Measurements from ENCODE around the gene C1orf141.
"Not testable (repeated sequence)": the region's sequence is repeated elsewhere in the genome, so short reads cannot be mapped to it uniquely, and the experiment has no call there.

Gene C1orf141

GRCh38 chr1:67144696-67145095, 9.9 kb upstream of the C1orf141 start:
- Histone ChIP-seq H3K27ac (no peak overlapping the region), H3K4me3 (no peak overlapping the region)

- Histone ChIP-seq H3K27ac (no peak overlapping the region), H3K4me3 (no peak overlapping the region)
Measured at GRCh38 chr1:67143966-67144365, 9.2 kb upstream of the C1orf141 start.

- Histone ChIP-seq H3K4me3 (no peak overlapping the region), H3K27ac (no peak overlapping the region)
Measured at GRCh38 chr1:67142931-67143330, 8.2 kb upstream of the C1orf141 start.

DNA sequence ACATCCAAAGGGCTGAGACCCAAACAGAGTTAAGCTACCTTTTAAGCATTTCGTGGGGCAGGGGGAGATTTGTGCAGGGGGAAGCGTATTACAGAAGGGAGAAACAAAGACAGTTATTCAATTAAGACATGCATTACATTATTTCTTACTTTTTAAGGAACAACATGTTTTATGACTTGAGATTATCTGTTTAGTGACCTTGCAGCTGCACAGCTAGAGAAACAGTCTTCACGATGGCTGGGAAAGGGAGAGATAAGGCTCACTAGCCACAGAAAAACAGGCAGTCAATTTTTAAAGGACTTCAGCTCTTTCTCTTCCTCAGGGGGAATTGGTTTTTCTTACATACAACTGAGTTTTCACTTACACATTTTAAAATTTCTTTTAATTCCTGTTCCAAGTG, 7.1 kb upstream of the C1orf141 start:
- H3K4me3 ChIP-seq, H3K27ac ChIP-seq: not testable (repeated sequence)

DNA sequence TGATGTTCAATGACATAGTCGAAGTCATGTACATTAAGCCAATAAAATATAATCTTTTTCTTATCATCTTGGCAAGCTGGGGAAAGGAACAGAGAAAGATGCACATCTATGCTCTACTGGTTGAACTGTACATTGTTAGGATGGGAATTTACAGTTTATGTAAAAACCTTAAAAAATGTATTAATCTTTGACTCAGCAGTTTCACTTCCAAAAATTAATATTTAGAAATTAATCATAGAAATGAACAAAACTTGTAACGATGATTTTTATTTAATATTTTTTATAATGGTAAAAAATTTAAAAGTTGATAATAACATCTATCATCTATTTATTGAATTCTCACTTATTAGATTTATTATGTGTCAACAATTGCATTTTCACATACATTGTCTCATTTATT, 5.7 kb upstream of the C1orf141 start:
- no peak overlapping the region for H3K27ac ChIP-seq
- H3K4me3 ChIP-seq, result no peak overlapping the region

DNA sequence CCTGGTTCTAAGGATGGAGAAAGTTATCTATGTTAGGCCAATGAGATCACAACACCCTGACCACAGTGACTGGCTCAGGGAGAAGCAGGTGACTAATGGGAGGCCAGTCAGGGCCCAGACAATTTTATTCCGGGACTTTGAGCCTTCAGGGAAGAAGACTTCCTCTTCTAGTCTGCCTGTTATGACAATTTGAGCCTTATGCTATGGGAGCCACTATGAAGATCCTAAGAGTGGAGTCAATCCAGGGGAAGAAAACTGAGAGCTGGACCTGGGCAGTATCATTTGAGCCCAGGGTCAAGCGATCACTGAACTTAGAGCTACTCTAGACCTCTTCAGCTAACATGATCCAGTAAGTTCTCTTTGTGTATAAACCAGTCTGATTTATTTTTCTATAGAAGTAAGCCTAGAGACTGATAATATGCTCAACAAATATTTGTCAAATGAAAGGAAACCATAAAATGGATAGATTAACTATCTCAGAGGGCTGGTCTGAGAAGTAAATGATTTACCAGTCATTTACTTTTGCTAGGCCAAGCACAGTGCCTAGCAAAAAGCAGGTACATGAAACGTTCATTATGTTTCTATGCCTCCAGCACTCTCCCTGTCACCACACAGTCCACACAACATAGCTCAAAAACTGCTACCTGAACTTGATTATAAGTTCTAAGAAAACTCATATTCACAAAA, 4.2 kb upstream of the C1orf141 start:
- Histone ChIP-seq H3K4me3 (no peak overlapping the region), H3K27ac (no peak overlapping the region)

- Histone ChIP-seq H3K4me3 (no peak overlapping the region), H3K27ac (no peak overlapping the region)
Measured at GRCh38 chr1:67137307-67137753, 2.6 kb upstream of the C1orf141 start.

DNA sequence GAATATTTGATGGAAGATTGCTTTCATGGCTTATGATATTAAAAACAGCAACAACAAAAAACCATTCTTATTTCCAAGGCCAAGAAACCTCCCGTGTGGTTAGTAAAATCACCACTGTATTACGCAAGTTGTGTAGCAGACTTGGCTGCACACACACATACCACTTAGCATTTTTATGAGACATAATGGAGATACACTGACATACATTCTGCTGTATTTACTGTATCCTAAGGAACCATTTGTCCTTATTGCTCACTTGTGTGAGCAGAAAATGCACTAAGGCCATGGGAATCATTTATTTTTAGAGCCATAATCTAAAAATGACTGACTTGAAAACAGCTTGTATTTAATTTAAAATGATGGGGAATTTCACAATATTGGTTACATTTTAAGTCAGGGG, 584 bp upstream of the C1orf141 start:
- H3K4me3 ChIP-seq, result no peak overlapping the region

GRCh38 chr1:67133177-67133576, 1.6 kb downstream of the C1orf141 start:
- Histone ChIP-seq H3K4me3 (no peak overlapping the region), H3K27ac (no peak overlapping the region)

More for the DNA sequence above, 584 bp upstream of the C1orf141 start:
- H3K27ac ChIP-seq, result no peak overlapping the region

GRCh38 chr1:67130673-67131072, 4.1 kb downstream of the C1orf141 start:
- Histone ChIP-seq H3K27ac (no peak overlapping the region), H3K4me3 (no peak overlapping the region)

GRCh38 chr1:67126974-67127373, 7.8 kb downstream of the C1orf141 start:
- H3K4me3 ChIP-seq, result no peak overlapping the region
- no peak overlapping the region for H3K27ac ChIP-seq

GRCh38 chr1:67126111-67126746, 8.5 kb downstream of the C1orf141 start:
- no peak overlapping the region for H3K27ac ChIP-seq
- no peak overlapping the region for H3K4me3 ChIP-seq

DNA sequence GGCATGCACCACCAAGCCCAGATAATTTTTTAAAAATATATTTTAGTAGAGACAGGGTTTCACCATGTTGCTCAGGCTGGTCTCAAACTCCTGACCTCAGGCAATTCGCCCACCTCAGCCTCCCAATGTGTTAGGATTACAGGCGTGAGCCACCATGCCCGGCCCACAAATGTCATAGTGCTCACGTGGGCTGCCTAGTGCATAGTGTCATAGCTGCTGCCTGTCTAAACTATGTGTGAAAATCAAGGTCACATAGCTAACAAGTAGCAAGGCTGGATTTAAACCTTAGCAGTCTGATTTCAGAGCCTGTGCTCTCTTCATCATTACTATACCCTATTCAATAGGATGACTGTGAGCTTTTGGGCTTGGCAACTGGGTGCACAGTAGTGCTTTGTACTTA, 10.3 kb downstream of the C1orf141 start:
- Histone ChIP-seq H3K27ac (no peak overlapping the region), H3K4me3 (no peak overlapping the region)

GRCh38 chr1:67120855-67121619, 13.7 kb downstream of the C1orf141 start:
- Histone ChIP-seq H3K4me3 (no peak overlapping the region), H3K27ac (no peak overlapping the region)

DNA sequence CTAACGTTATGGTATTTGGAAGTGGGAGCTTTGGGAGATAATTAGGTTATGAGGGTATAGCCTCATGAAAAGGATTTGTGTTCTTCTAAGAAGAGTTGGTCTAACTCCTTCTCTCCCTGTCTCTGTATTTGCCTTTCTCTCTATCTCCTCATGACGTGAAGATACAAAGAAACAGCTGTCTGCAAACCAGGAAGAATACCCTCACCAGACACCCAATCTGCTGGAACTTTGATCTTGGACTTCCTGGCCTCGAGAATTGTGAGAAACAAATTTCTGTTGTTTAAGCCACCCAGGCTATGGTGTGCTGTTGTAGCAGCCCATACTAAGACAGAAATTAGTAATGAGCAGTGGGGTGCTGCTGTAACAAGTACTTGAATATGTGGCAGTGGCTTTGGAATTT, 16.1 kb downstream of the C1orf141 start:
- no peak overlapping the region for H3K4me3 ChIP-seq
- H3K27ac ChIP-seq, result no peak overlapping the region

GRCh38 chr1:67118191-67118590, 16.6 kb downstream of the C1orf141 start:
- Histone ChIP-seq H3K4me3 (no peak overlapping the region), H3K27ac (no peak overlapping the region)

DNA sequence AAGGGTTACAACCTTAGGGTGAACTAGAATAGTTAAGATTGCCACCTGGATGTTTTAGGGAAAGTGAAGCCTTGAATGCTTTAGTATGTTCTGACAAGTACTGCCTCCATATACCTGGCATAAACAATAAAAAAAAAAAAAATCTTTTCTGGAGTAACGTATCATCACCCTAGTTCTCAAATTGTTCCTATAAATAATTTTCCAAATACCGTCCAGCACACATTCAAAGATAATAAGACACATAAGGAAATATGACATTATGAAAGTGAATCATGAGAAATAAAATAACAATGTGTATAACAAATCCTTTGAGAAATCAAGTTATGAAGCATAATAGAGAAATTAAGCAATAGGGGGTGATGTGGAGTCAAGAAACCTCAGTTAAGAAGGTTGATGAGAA, 20.6 kb downstream of the C1orf141 start:
- Histone ChIP-seq H3K4me3 (no peak overlapping the region), H3K27ac (no peak overlapping the region)

DNA sequence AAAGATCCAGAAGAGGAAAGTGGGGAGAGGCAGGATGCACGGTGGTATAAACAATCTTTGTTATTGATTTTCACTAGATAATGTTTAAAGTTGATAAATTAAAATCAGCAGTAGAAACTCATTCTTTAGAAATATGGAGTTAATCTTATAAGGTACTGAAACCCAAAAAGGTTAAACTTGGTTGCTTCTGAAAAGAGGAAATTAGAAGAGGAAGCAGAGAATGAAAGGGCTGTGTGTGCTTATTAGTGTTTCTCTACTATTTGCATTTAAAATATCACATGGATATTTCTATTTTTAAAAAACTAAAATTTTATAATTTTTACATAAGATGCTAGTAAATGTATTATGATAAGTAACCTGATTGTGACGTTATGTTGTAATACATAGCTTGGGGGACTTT, 24.4 kb downstream of the C1orf141 start:
- H3K4me3 ChIP-seq, result no peak overlapping the region
- H3K27ac ChIP-seq, result no peak overlapping the region

DNA sequence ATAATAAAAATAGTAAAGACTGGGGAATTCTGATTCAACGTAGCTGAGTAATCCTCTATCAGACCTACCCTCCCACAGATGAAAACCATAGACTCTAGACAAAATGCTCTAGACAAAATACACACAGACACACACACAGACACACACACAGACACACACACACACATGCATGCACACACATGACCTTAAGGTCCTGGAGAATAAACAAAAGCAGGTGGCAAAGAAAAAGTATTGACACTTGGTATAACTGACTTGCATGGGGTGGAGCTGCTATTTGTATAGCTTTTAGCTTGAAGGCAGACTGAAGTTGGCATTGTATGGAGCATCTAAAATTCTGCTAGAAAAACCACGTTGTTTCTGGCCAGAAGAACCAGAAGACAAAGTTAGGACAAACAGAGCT, 29.3 kb downstream of the C1orf141 start:
- Histone ChIP-seq H3K27ac (no peak overlapping the region), H3K4me3 (no peak overlapping the region)

- H3K4me3 ChIP-seq, result no peak overlapping the region
Measured at GRCh38 chr1:67103548-67103947, 31.2 kb downstream of the C1orf141 start.

GRCh38 chr1:67100833-67101232, 33.9 kb downstream of the C1orf141 start:
- Histone ChIP-seq H3K27ac (no peak overlapping the region), H3K4me3 (no peak overlapping the region)

More at GRCh38 chr1:67103548-67103947, 31.2 kb downstream of the C1orf141 start:
- no peak overlapping the region for H3K27ac ChIP-seq

All from skin epidermis (tissue), 12 donors.